ENCODE measurements around the gene GIGYF1.
A peak's percentile ranks its signal among the peaks of the same experiment; 100 is the strongest.

The GIGYF1 gene

DNA sequence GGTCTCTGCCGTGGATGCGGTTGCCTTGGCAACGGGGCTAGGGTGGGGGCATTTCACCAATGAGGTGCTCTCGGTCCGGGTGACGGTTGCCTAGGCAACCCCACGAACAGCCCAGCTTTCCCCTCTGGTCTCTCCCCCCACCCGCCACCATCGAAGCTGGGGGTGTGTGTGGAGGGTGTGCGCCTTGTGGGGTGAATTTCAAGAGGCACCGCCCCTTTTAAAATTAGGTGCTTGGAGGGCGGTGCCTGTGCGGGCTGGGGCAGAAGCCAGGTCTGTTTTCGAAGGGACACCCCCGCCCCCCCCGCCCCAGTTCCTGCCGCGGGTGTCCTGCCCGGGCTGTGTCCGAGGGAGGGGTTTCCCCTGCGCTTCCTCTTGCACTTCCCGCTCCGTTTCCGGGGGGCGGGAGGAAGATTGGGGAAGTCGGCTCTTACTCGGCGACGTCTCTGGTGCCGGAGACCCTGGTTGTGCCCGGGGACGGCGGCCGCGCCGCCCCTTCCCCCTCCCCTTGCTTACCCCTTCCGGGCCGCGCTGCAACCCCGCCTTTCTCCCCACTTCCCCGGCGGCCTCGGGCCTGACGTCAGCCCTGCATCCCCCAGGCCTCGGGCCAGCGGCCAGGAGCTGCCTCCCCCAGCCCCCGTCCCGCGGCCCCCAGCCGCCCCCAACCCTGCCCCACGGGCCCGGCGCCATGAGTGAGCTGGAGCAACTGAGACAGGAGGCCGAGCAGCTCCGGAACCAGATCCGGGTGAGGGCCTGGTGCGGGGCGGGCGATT lies 18.3 kb downstream of the GIGYF1 start:
- peaks cover 24% of the 10 kb centered on the region for H3K27me3 Mint-ChIP-seq (ENCODE audit: low read depth, poor library complexity)
- peak; percentile 71 for DNase-seq
- no peak overlapping the region for H3K27ac Mint-ChIP-seq
- TF ChIP-seq, protein P1, sequence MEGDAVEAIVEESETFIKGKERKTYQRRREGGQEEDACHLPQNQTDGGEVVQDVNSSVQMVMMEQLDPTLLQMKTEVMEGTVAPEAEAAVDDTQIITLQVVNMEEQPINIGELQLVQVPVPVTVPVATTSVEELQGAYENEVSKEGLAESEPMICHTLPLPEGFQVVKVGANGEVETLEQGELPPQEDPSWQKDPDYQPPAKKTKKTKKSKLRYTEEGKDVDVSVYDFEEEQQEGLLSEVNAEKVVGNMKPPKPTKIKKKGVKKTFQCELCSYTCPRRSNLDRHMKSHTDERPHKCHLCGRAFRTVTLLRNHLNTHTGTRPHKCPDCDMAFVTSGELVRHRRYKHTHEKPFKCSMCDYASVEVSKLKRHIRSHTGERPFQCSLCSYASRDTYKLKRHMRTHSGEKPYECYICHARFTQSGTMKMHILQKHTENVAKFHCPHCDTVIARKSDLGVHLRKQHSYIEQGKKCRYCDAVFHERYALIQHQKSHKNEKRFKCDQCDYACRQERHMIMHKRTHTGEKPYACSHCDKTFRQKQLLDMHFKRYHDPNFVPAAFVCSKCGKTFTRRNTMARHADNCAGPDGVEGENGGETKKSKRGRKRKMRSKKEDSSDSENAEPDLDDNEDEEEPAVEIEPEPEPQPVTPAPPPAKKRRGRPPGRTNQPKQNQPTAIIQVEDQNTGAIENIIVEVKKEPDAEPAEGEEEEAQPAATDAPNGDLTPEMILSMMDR (IDR thresholded peaks at IDR 0.05), result no peak
- no peaks in the 10 kb centered on the region for H3K9me3 Mint-ChIP-seq
- H3K36me3 Mint-ChIP-seq (ENCODE audit: low read depth), result peaks cover 14% of the 10 kb centered on the region
- peak overlapping the region; percentile 57 for H3K4me3 Mint-ChIP-seq
- peaks cover 29% of the 10 kb centered on the region for H3K4me1 Mint-ChIP-seq

DNA sequence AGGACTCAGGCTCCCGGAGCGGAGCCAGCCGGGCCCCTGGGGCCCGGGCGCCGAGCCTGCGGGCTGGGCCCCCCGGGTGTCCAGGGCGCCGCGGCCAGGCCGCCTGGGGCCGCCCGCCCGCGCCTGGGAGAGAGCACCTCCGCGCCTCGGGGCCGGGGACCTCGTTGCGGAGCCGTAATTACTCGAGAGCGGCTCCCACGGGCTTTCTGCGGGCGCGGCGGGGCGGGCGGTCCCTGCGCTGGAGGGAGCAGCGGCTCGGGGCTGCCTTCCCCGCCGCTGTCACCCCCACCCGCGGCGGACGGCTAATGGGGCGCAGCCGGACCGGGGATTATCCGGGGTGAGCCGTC lies 19.0 kb downstream of the GIGYF1 start:
- DNase-seq, result peak; percentile 60
- peaks cover 11% of the 10 kb centered on the region for H3K36me3 Mint-ChIP-seq (ENCODE audit: low read depth)
- H3K4me1 Mint-ChIP-seq, result peaks cover 26% of the 10 kb centered on the region
- H3K27me3 Mint-ChIP-seq (ENCODE audit: low read depth, poor library complexity), result peaks cover 31% of the 10 kb centered on the region
- H3K27ac Mint-ChIP-seq, result no peak overlapping the region
- no peaks in the 10 kb centered on the region for H3K9me3 Mint-ChIP-seq
- TF ChIP-seq, protein P1 (IDR thresholded peaks at IDR 0.05), result no peak
- peak overlapping the region; percentile 92 for H3K4me3 Mint-ChIP-seq

DNA sequence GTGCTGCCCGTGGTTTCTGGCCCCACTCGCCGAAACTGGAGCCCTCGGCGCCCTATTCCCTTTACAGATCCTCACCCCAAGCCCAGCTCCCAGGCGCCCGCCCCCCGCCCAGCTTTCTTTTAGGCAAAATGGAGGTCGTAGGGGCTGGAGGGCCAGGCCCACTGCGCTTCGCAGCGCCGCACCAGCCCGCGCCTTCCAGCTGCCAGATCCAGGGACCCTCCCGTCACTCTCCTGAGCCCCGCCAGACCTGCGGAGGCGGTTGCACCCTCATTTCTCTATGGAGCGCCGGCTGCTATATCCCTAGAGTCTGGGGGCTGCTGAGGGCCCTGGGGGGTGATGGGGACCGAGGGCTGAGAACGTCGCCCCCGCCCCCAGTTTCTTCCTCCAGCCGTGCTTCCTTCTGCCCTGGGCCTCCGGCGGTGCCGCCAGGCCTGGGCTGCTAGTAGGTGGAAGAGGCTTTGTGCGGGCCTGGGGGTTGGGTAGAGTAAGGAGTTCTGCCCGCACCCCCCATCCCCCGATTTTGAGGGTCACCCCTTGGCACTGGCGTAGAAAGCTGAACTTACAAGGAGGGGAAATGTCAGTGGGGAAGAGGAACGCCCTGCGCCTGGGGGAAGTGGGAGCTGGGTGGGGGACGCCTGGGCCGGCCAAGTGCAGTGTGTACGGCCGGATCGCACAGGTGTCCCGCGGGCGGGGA lies 19.5 kb downstream of the GIGYF1 start:
- H3K4me1 Mint-ChIP-seq, result peaks cover 22% of the 10 kb centered on the region

DNA sequence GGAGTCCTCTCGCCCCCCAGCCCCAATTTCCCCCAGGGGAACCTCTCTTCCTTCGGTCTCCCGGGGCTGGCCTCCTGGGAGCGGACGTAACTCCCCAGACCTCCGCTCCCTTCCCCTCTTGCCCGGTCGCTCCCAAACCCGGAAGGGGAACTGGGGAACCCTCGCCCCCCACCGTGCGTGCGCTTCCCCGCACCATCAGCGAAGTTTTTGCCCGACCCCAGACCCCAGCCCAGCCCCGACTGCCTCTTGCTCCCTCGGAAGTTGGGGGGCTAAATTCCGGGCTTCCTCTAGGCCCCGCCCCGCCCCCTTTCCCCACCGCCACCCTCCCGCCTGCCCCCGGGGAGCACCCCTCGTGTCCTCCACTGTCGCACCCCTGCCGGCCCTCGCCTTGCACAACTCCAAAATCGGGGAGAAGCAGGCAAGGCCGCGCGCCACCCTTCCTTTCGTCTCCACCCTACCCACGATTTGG lies 20.1 kb downstream of the GIGYF1 start:
- TF ChIP-seq, protein P1 (IDR thresholded peaks at IDR 0.05), result no peak
- peak; percentile 46 for DNase-seq

More for the DNA sequence above, 19.5 kb downstream of the GIGYF1 start:
- Mint-ChIP-seq H3K9me3 (no peaks in the 10 kb centered on the region), H3K27ac (peak overlapping the region; percentile 59), H3K4me3 (peak overlapping the region; percentile 92), H3K27me3 (ENCODE audit: low read depth, poor library complexity) (peaks cover 36% of the 10 kb centered on the region), H3K36me3 (ENCODE audit: low read depth) (peaks cover 8% of the 10 kb centered on the region)
- TF ChIP-seq, protein P1 (IDR thresholded peaks at IDR 0.05), result no peak
- DNase-seq, result peak; percentile 56

DNA sequence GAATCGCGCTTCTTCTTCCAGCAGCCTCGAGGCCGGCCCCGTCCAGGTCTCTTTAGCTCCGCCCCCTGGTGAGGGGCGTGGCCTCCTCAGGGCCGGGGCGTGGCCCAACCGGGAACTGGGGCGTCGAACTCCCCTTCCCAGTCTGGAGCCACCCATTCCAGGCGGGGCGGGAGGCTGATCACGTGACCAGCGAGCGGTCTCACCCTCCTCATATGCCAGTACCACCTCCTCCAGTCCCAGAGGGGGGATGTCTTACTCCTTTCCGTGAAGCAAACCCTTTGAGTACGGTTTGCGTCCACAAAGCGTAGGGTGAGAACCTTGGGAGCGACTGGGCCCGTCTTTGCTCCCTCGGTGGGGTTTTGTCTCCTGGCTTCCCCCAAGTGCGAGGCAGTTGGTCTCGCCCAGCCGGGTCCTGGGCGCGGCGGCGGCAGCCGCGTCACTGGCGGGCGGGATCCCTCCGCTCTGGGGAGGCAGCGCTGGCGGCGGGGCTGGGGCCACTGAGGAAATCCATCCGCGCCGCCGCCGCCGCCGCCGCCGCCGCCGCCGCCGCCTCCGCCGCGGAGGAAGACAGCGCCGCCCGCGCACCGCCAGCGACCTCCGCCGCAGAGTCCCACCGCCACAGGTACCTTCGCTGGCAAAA lies 20.6 kb downstream of the GIGYF1 start, which contains the start of gene GNB2:
Gene GNB2, plus strand, starts transcription at position 439 of the 640 bp plus-strand sequence. CDS start 2,526 bp downstream, outside the sequence.
- TF ChIP-seq, protein P1 (IDR thresholded peaks at IDR 0.05), result no peak

More for the DNA sequence above, 20.1 kb downstream of the GIGYF1 start:
- Mint-ChIP-seq H3K27me3 (ENCODE audit: low read depth, poor library complexity) (peaks cover 42% of the 10 kb centered on the region), H3K27ac (peak overlapping the region; percentile 59), H3K9me3 (no peaks in the 10 kb centered on the region), H3K36me3 (ENCODE audit: low read depth) (peaks cover 8% of the 10 kb centered on the region), H3K4me1 (peaks cover 17% of the 10 kb centered on the region), H3K4me3 (peak overlapping the region; percentile 92)

More for the DNA sequence above, 20.6 kb downstream of the GIGYF1 start, which contains the start of gene GNB2:
- H3K27ac Mint-ChIP-seq, result peak within 1 kb of the TSS; percentile 99
- H3K4me3 Mint-ChIP-seq, result peak within 1 kb of the TSS; percentile 92
- DNase-seq, result peak; percentile 100
- H3K9me3 Mint-ChIP-seq, result no peaks in the 10 kb centered on the region
- H3K36me3 Mint-ChIP-seq (ENCODE audit: low read depth), result peaks cover 7% of the 10 kb centered on the region
- peaks cover 16% of the 10 kb centered on the region for H3K4me1 Mint-ChIP-seq
- H3K27me3 Mint-ChIP-seq (ENCODE audit: low read depth, poor library complexity), result peaks cover 43% of the 10 kb centered on the region

All from nephron progenitor cell (in vitro differentiated cells).